Testis (tissue), 3 donors: Measurements from ENCODE around the gene URB1. TPM values are rescaled to one million over a fixed set of nuclear protein-coding genes. Genes with fewer than 3 reads are reported as not detected.

Experiments
- DNase-seq: peaks from one replicate; pipeline ENCODE4 v3.0.0-alpha.2; 2019
- H3K27ac ChIP-seq, 2 donors: fragments of 200-600 bp; sonication (generic); one replicate each; pipeline ENCODE4 v1.5.1; 2019
- H3K27me3 ChIP-seq: fragments of 200-600 bp; sonication (generic); one replicate; pipeline ENCODE4 v1.5.1; 2019
- H3K36me3 ChIP-seq: fragments of 200-600 bp; sonication (generic); one replicate; pipeline ENCODE4 v1.5.1; 2017; ENCODE audit warnings: low read depth; ENCODE audit errors: missing control alignments
- H3K4me1 ChIP-seq: fragments of 200-600 bp; sonication (generic); one replicate; pipeline ENCODE4 v1.5.1; 2019
- H3K4me3 ChIP-seq, 2 donors: fragments of 200-600 bp; sonication (generic); one replicate each; pipeline ENCODE4 v1.5.1; 2017 to 2019
- H3K9me3 ChIP-seq: fragments of 200-600 bp; sonication (generic); one replicate; pipeline ENCODE4 v1.5.1; 2017
- CTCF ChIP-seq, 3 experiments: fragments of 450-650 bp in 2 of 3; fragments of 200-600 bp in 1 of 3; sonication (generic) in 1 of 3; IDR thresholded peaks; one replicate each; pipeline ENCODE4 v1.5.1; 2016 to 2019; ENCODE audit warnings: antibody characterized with exemption in 3 of 3, mild to moderate bottlenecking in 2 of 3, moderate library complexity in 1 of 3
- POLR2A ChIP-seq: fragments of 450-650 bp; IDR thresholded peaks from one replicate; pipeline ENCODE4 v1.6.1; 2017; ENCODE audit warnings: antibody characterized with exemption, mild to moderate bottlenecking, moderate library complexity
- WGBS, 2 donors: methylation state at CpG; one replicate each; pipeline ENCODE4 v1.1.5; 2018; 5-methylcytosine and 5-hydroxymethylcytosine counted together
- intact Hi-C: fragments of 100-400 bp; cut with DNase I; formaldehyde crosslinking; loops from one replicate; pipeline ENCODE4 v1.15.1; 2023; ENCODE audit warnings: low total_unique reads
- polyA plus RNA-seq: library from polyadenylated mRNA; stranded (reverse); fragments of 350-450 nt; fragmentation: Illumina TruSeq; extraction: RNeasy Lipid Tissue Mini Kit (QIAGEN cat#74804); gene quantifications from one replicate; pipeline ENCODE4 v1.2.3, GENCODE V29; 2014; ENCODE audit warnings: low read depth, low replicate concordance; ENCODE audit not compliant: insufficient read depth
- total RNA-seq, 2 donors: library from RNA; depleted of rRNA; stranded (reverse); fragments of >200 nt; gene quantifications; one replicate each; pipeline ENCODE4 v1.2.3, GENCODE V29; 2016

Gene URB1
- total and polyA plus RNA-seq, 3 donors from 2014 or later: 16.6 to 41.4 (median 38.8) TPM

GRCh38 chr21:32426066-32426465 lies 33.3 kb upstream of the URB1 start:
- Histone ChIP-seq H3K27ac (no peak overlapping the region), H3K27me3 (no peaks in the 10 kb centered on the region), H3K36me3 (no peaks in the 10 kb centered on the region), H3K4me3 (no peak overlapping the region), H3K9me3 (no peaks in the 10 kb centered on the region), H3K4me1 (no peaks in the 10 kb centered on the region)
- intact Hi-C loops: no loop called here
- no peak for TF ChIP-seq CTCF (IDR thresholded peaks at IDR 0.05)
- no peak for TF ChIP-seq POLR2A
- 86 to 90% methylated on average over 5 of the region's 5 CpGs for WGBS, 2 donors
- no peak for DNase-seq

- H3K4me1 ChIP-seq: no peaks in the 10 kb centered on the region
- intact Hi-C loops: no loop called here
- H3K36me3 ChIP-seq: no peaks in the 10 kb centered on the region
- no peaks in the 10 kb centered on the region for H3K9me3 ChIP-seq
- no peak for DNase-seq
- WGBS, 2 donors: 83 to 96% methylated on average over 4 of the region's 4 CpGs
- no peak overlapping the region for H3K4me3 ChIP-seq
- no peak overlapping the region for H3K27ac ChIP-seq
- H3K27me3 ChIP-seq: no peaks in the 10 kb centered on the region
- no peak for TF ChIP-seq CTCF (IDR thresholded peaks at IDR 0.05)
- TF ChIP-seq POLR2A: no peak
These were observed 32.8 kb upstream of the URB1 start for GRCh38 chr21:32425628-32426027.

DNA sequence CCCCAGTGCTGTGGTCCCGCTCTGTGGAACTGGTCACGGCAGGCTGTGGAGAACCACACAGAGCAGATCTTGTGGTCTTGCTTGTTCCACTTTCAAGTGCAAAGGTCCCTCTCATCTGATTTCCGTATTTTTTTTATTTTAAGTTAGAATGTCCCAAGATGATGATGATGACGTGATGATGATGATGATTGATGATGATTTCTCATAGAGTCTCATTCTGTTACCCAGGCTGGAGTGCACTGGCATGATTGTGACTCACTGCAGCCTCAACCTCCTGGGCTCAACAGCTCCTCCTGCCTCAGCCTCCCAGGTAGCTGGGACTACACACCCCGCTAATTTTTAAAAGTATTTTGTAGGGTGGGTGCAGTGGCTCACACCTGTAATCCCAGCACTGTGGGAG lies 31.9 kb upstream of the URB1 start:
- intact Hi-C loops: no loop called here
- no peak for DNase-seq
- TF ChIP-seq CTCF (IDR thresholded peaks at IDR 0.05) (no peak), POLR2A (no peak)
- no peaks in the 10 kb centered on the region for H3K36me3 ChIP-seq
- H3K9me3 ChIP-seq: no peaks in the 10 kb centered on the region
- H3K27ac ChIP-seq: no peak overlapping the region
- 94 to 97% methylated on average over 5 of the region's 5 CpGs for WGBS, 2 donors
- H3K4me1 ChIP-seq: no peaks in the 10 kb centered on the region
- no peak overlapping the region for H3K4me3 ChIP-seq
- H3K27me3 ChIP-seq: no peaks in the 10 kb centered on the region

- Histone ChIP-seq H3K27ac (no peak overlapping the region), H3K9me3 (no peaks in the 10 kb centered on the region), H3K4me1 (no peaks in the 10 kb centered on the region), H3K36me3 (no peaks in the 10 kb centered on the region), H3K27me3 (no peaks in the 10 kb centered on the region), H3K4me3 (no peak overlapping the region)
- 55 to 87% methylated on average over 2 of the region's 2 CpGs for WGBS, 2 donors
- no peak for TF ChIP-seq CTCF (IDR thresholded peaks at IDR 0.05)
- TF ChIP-seq POLR2A: no peak
- intact Hi-C loops: no loop called here
- no peak for DNase-seq
These were observed 31.4 kb upstream of the URB1 start for GRCh38 chr21:32424191-32424535.

GRCh38 chr21:32423320-32424190 lies 30.7 kb upstream of the URB1 start:
- Histone ChIP-seq H3K27ac (no peak overlapping the region), H3K27me3 (no peaks in the 10 kb centered on the region), H3K36me3 (no peaks in the 10 kb centered on the region), H3K4me1 (no peaks in the 10 kb centered on the region), H3K4me3 (no peak overlapping the region), H3K9me3 (no peaks in the 10 kb centered on the region)
- no peak for DNase-seq
- intact Hi-C loops: no loop called here
- WGBS, 2 donors: 87% methylated on average over 9 of the region's 9 CpGs
- TF ChIP-seq POLR2A: no peak
- TF ChIP-seq CTCF (IDR thresholded peaks at IDR 0.05): no peak
